ENCODE measurements around the gene POLR3E. TPM values are rescaled to one million over a fixed set of nuclear protein-coding genes. Genes with fewer than 3 reads are reported as not detected.

POLR3E gene
- total and polyA plus RNA-seq, 4 donors, result 16.0 to 42.9 (median 18.3) TPM

DNA sequence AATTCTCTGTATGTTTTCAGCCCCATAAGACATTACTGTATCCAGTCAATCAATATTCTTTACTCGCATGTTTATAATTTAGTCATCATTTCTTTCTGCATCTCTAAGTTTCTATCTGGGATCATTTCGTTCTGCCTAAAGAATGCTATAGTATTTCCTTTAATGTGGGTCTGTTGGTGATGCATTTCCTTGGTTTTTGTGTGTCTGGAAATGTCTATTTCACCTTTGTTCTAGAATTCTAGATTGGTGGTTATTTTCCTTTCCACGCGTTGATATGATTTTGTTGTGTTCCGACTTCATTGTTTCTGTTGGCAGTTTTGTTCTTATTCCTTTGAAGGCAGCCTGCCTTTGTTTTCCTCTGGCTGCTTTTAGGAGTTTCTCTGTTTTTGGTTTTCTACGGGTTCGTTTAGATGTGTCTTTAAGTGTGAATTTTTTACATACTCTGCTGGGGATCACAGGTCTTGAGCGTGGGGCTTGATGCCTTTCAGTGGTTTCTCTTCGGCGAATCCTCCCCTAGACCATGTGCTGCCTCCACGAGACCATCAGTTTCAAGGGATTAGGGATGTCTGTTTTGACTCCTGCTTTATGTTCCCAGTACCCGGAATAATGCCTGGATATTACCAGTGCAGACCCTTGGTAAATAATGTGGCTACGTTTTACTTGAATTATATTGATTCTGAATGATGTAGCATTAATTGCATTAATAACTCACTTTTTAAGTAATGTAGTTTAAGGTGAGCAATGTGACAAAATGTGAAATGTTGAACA is 23.5 kb downstream of the POLR3E start:
- Histone ChIP-seq H3K27me3 (ENCODE audit: control insufficient read depth in 4 of 4, insufficient read depth in 4 of 4, low read length in 3 of 4) (no peaks in the 10 kb centered on the region), H3K36me3 (ENCODE audit: control insufficient read depth in 4 of 4, insufficient read depth in 3 of 4, low read depth in 1 of 4, low read length in 3 of 4) (peaks cover 9 to 73% (median 23%) of the 10 kb centered on the region in 4 donors), H3K27ac (ENCODE audit: low read depth in 1 of 2, low read length in 2 of 2) (no peak overlapping the region), H3K9me3 (ENCODE audit: control insufficient read depth in 4 of 4, low read length in 3 of 4) (no peaks in the 10 kb centered on the region), H3K4me1 (ENCODE audit: control insufficient read depth in 4 of 4, insufficient read depth in 4 of 4, low read length in 3 of 4) (peaks cover 0 to 7% (median 4%) of the 10 kb centered on the region in 4 donors), H3K9ac (ENCODE audit: low read depth in 1 of 2, low read length in 2 of 2) (no peak overlapping the region), H3K4me3 (ENCODE audit: low read depth in 1 of 3, low read length in 3 of 3) (no peak overlapping the region)
- 83% methylated on average over 13 of the region's 13 CpGs for WGBS
- TF ChIP-seq REST (IDR thresholded peaks at IDR 0.05) (no peak), RXRA (IDR thresholded peaks at IDR 0.05) (no peak), TAF1 (conservative IDR thresholded peaks at IDR 0.05) (no peak), NR2F2 (IDR thresholded peaks at IDR 0.05) (no peak), SP1 (IDR thresholded peaks at IDR 0.05) (no peak), ATF3 (IDR thresholded peaks at IDR 0.05) (no peak), FOXA2 (IDR thresholded peaks at IDR 0.05) (no peak)
- no peak for DNase-seq (ENCODE audit: low spot score)

GRCh38 chr16:22321340-22322001 is 24.3 kb downstream of the POLR3E start:
- no peak overlapping the region for H3K27ac ChIP-seq (ENCODE audit: low read depth in 1 of 2, low read length in 2 of 2)
- no peak overlapping the region for H3K4me3 ChIP-seq (ENCODE audit: low read depth in 1 of 3, low read length in 3 of 3)
- no peaks in the 10 kb centered on the region for H3K9me3 ChIP-seq (ENCODE audit: control insufficient read depth in 4 of 4, low read length in 3 of 4)
- H3K36me3 ChIP-seq (ENCODE audit: control insufficient read depth in 4 of 4, insufficient read depth in 3 of 4, low read depth in 1 of 4, low read length in 3 of 4), result peaks cover 5 to 72% (median 19%) of the 10 kb centered on the region in 4 donors
- H3K27me3 ChIP-seq (ENCODE audit: control insufficient read depth in 4 of 4, insufficient read depth in 4 of 4, low read length in 3 of 4), result no peaks in the 10 kb centered on the region
- TF ChIP-seq RAD21 (IDR thresholded peaks at IDR 0.05) (peak; percentile 98 to 99), EGR1 (IDR thresholded peaks at IDR 0.05; ENCODE audit: low read depth in 2 of 2) (no peak), HNF4G (IDR thresholded peaks at IDR 0.05) (no peak)
- TF ChIP-seq, protein P1, sequence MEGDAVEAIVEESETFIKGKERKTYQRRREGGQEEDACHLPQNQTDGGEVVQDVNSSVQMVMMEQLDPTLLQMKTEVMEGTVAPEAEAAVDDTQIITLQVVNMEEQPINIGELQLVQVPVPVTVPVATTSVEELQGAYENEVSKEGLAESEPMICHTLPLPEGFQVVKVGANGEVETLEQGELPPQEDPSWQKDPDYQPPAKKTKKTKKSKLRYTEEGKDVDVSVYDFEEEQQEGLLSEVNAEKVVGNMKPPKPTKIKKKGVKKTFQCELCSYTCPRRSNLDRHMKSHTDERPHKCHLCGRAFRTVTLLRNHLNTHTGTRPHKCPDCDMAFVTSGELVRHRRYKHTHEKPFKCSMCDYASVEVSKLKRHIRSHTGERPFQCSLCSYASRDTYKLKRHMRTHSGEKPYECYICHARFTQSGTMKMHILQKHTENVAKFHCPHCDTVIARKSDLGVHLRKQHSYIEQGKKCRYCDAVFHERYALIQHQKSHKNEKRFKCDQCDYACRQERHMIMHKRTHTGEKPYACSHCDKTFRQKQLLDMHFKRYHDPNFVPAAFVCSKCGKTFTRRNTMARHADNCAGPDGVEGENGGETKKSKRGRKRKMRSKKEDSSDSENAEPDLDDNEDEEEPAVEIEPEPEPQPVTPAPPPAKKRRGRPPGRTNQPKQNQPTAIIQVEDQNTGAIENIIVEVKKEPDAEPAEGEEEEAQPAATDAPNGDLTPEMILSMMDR (IDR thresholded peaks at IDR 0.05; ENCODE audit: low read depth, low read length, missing input control), result peak; percentile 91
- peaks cover 0 to 7% (median 4%) of the 10 kb centered on the region in 4 donors for H3K4me1 ChIP-seq (ENCODE audit: control insufficient read depth in 4 of 4, insufficient read depth in 4 of 4, low read length in 3 of 4)
- WGBS, result 46% methylated on average over 16 of the region's 16 CpGs
- peak; percentile 64 for DNase-seq (ENCODE audit: low spot score)
- no peak overlapping the region for H3K9ac ChIP-seq (ENCODE audit: low read depth in 1 of 2, low read length in 2 of 2)
